H7 (cell line): ENCODE measurements around the gene CNDP2. TPM values are rescaled to one million over a fixed set of nuclear protein-coding genes. Genes with fewer than 3 reads are reported as not detected.

ENCODE experiments used
- DNase-seq: peaks from one replicate; pipeline ENCODE4 v3.0.0; 2012
- H3K27me3 ChIP-seq: 2 replicates; pipeline ENCODE4 v1.6.0; 2011; ENCODE audit warnings: mild to moderate bottlenecking, low read length; ENCODE audit not compliant: control insufficient read depth, insufficient read depth
- H3K36me3 ChIP-seq: replicated peaks from 2 replicates; pipeline ENCODE4 v1.5.1; 2011; ENCODE audit warnings: low read length; ENCODE audit not compliant: control insufficient read depth, insufficient read depth
- H3K4me3 ChIP-seq: 2 replicates; pipeline ENCODE4 v1.5.1; 2011; ENCODE audit warnings: low read depth, mild to moderate bottlenecking, control low read depth, low read length, moderate library complexity; ENCODE audit not compliant: insufficient read depth
- total RNA-seq: library from RNA; depleted of rRNA; stranded (reverse); fragments of >200 nt; shearing (Covaris generic); gene quantifications from 2 replicates; pipeline ENCODE4 v1.2.3, GENCODE V29; 2014

CNDP2 gene
- total RNA-seq, 1 experiment from 2014 or later: 63.1 TPM

- no peak for DNase-seq
- Histone ChIP-seq H3K27me3 (peaks cover 43% of the 10 kb centered on the region), H3K36me3 (no peaks in the 10 kb centered on the region), H3K4me3 (no peak overlapping the region)
Measured at GRCh38 chr18:74457725-74458421, 38.3 kb upstream of the CNDP2 start.

- no peak overlapping the region for H3K4me3 ChIP-seq
- no peaks in the 10 kb centered on the region for H3K36me3 ChIP-seq
- peak; percentile 85 for DNase-seq
- H3K27me3 ChIP-seq: peaks cover 38% of the 10 kb centered on the region
Measured at GRCh38 chr18:74459889-74460288, 36.3 kb upstream of the CNDP2 start.

- no peak for DNase-seq
- Histone ChIP-seq H3K36me3 (no peaks in the 10 kb centered on the region), H3K4me3 (no peak overlapping the region), H3K27me3 (peaks cover 28% of the 10 kb centered on the region)
Measured at GRCh38 chr18:74460825-74461224, 35.3 kb upstream of the CNDP2 start.

DNA sequence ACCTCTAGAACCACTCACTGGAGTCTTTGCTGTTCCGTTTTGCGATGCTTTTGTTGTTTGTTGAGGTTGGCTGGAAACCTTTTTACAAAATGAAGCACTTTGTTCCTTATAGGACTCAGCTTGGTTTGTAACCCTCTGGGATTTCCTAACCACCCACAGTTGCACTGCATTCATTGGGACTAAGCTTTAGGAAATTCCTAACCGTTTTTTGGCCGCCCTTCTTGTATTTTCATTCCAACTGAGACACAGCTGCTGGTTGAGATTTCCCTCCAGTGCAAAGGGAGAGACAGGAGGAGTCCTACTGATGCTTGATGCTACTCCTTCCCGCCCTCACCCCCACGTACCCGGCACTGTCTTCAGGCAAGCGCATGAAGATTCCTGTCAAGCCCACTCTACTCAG lies 32.9 kb upstream of the CNDP2 start:
- H3K36me3 ChIP-seq: no peaks in the 10 kb centered on the region
- no peak for DNase-seq
- no peak overlapping the region for H3K4me3 ChIP-seq
- peaks cover 6% of the 10 kb centered on the region for H3K27me3 ChIP-seq

GRCh38 chr18:74463983-74464382 lies 32.2 kb upstream of the CNDP2 start:
- Histone ChIP-seq H3K36me3 (no peaks in the 10 kb centered on the region), H3K4me3 (no peak overlapping the region), H3K27me3 (peaks cover under 1% of the 10 kb centered on the region)
- no peak for DNase-seq

- H3K4me3 ChIP-seq: no peak overlapping the region
- DNase-seq: no peak
- no peaks in the 10 kb centered on the region for H3K36me3 ChIP-seq
- H3K27me3 ChIP-seq: no peaks in the 10 kb centered on the region
Measured at GRCh38 chr18:74465775-74466174, 30.4 kb upstream of the CNDP2 start.

DNA sequence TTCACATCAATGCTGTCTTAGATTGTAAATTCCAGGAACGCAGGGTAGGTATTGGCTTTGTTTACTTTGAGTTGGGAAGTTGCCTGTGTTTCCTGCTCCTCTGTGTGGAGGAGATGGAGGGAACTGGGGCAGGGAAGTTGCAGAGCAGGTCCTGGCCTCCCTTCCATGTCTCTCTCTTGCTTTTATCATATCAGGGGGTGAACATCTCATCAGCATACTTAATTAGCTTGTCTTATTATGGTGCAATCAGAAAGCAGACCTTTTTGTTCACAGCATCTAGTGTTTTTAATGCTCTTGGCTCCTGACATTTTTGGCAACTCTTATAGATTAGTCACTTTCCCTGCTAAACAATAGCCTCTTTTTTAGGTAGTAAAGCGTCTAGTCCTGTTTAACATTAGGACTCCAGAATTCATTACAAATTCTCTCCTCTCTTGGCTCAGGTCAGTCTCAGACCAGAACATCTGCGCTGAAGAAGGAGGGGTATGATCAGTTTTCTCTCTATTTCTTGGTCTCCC lies 27.6 kb upstream of the CNDP2 start:
- H3K27me3 ChIP-seq: no peaks in the 10 kb centered on the region
- no peak overlapping the region for H3K4me3 ChIP-seq
- no peaks in the 10 kb centered on the region for H3K36me3 ChIP-seq
- no peak for DNase-seq

DNA sequence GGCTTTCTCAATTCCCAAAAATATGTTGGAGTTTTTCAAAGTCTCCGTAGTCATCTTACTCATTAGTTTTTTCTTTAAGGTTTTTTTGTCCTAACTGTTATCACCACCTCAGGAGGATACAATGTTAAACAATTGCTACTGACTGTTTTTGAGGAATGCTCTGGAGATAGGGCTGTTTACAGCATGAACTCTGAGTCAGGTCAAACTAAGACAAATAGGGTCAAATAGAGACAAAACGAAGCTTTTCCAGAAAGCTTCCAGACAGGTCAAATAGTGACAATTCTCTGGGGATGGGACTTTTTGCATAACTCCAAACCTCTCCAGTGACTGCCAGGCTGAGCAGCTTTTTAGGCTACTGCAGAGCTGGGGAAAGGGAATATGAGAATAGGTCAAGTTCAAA lies 23.9 kb upstream of the CNDP2 start:
- DNase-seq: no peak

DNA sequence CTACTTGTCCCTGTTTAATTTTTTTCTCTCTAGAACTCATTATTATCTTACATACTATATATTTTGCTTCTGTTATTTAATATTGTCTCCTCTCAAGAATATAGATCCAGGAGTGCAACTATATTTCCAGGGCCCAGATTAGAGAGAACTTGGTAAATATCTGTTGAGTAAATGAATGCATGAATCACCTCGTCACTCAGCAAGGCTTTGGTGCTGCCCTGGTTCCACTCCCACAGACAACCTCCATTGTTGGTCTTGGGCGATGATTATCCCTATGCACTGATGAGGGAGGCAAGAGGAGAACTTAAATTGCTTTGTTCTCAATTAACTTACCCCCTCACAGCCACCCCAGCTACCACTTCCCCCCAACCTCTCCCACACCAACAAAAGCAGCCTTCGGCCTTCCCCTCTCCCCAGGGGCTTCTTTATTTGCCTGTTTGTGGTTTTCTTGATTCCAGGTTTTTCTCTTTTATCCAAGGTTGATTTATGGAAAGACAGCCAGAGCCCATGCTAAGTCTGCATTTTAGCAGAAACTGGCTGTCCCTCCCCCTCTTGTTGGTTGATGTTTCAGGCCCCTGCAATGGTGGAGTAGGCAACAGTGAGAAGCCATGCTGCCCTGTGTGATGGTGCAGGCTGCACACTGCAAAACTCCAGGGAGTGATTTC lies 22.1 kb upstream of the CNDP2 start:
- no peaks in the 10 kb centered on the region for H3K36me3 ChIP-seq
- no peak overlapping the region for H3K4me3 ChIP-seq
- DNase-seq: no peak
- no peaks in the 10 kb centered on the region for H3K27me3 ChIP-seq

More for the DNA sequence above, 23.9 kb upstream of the CNDP2 start:
- Histone ChIP-seq H3K27me3 (no peaks in the 10 kb centered on the region), H3K36me3 (no peaks in the 10 kb centered on the region), H3K4me3 (no peak overlapping the region)

DNA sequence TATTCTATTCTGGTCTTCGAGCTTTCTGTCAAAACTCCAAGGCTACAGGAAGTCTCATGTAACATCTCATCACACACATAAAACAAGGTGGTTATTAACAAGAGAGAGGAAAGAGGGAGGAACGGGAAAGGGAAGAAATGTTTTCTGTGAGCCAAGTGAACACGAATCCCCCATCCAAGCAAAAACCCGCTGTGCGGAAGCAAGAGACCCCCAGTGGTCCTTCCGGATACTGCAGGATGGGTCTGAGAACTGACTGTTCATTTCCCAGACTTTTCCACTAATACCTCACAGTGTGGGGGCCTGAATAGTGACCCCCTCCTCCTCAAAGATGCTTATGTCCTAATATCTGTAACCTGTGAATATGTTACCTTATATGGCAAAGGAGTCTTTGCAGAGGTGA lies 20.0 kb upstream of the CNDP2 start:
- peak; percentile 80 for DNase-seq
- no peaks in the 10 kb centered on the region for H3K27me3 ChIP-seq
- no peak overlapping the region for H3K4me3 ChIP-seq
- H3K36me3 ChIP-seq: no peaks in the 10 kb centered on the region

- Histone ChIP-seq H3K36me3 (no peaks in the 10 kb centered on the region), H3K27me3 (no peaks in the 10 kb centered on the region), H3K4me3 (no peak overlapping the region)
- no peak for DNase-seq
Measured at GRCh38 chr18:74477771-74478170, 18.4 kb upstream of the CNDP2 start.

DNA sequence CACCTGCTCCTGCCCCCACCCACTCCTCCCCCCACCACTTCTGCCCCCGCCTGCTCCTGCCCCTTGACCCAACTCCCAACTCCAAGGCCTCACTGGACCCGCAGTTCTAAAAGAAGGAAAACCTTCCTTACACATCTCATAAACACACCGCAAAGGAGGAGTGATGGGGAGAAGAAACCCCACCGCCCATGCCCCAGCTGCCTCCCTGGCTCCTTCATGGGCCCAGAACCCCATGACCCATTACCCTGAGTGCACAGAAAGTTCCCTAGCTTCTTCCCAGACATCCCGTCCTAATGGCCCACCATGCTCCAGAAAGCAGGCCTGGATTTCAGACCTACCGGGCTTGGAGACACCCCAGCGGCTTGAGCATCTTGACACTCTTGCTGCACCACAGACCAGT lies 17.8 kb upstream of the CNDP2 start:
- no peaks in the 10 kb centered on the region for H3K36me3 ChIP-seq
- no peaks in the 10 kb centered on the region for H3K27me3 ChIP-seq
- no peak overlapping the region for H3K4me3 ChIP-seq
- DNase-seq: no peak

- no peaks in the 10 kb centered on the region for H3K27me3 ChIP-seq
- no peaks in the 10 kb centered on the region for H3K36me3 ChIP-seq
- no peak for DNase-seq
- H3K4me3 ChIP-seq: no peak overlapping the region
Measured at GRCh38 chr18:74478880-74479279, 17.3 kb upstream of the CNDP2 start.

DNA sequence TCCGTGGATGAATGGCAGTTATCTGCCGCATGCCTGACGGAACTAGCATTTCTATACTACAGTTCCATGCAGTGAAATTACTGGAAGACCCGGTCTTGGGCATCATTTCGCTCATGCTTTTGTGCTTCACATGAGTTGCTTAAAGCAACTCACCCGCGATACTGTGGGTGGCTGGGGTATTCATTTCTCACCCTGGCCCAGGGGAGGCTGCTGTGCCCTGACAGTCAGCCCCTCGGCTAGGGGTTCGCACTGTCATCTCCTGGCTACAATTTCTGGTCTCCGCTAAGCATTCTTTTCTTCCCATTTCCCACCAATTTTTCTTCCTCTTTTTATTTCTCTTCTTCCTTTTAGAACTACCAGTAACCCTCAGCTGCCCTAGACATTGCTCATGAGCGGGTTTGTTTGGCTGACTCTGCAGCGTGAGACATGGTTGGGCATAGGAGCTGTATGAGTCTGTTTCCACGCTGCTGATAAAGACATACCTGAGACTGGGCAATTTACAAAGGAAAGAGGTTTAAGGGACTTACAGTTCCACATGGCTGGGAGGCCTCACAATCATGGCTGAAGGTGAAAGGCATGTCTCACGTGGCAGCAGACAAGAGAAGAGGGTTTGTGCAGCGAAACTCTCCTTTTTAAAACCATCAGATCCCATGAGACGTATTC lies 16.5 kb upstream of the CNDP2 start:
- DNase-seq: no peak
- H3K36me3 ChIP-seq: no peaks in the 10 kb centered on the region
- H3K27me3 ChIP-seq: no peaks in the 10 kb centered on the region
- H3K4me3 ChIP-seq: no peak overlapping the region

- H3K36me3 ChIP-seq: no peaks in the 10 kb centered on the region
- DNase-seq: no peak
- no peaks in the 10 kb centered on the region for H3K27me3 ChIP-seq
- H3K4me3 ChIP-seq: no peak overlapping the region
Measured at GRCh38 chr18:74480149-74480651, 16.0 kb upstream of the CNDP2 start.
